Osteocyte (in vitro differentiated cells): Measurements from ENCODE around the gene MRPL41. TPM values are rescaled to one million over a fixed set of nuclear protein-coding genes. Genes with fewer than 3 reads are reported as not detected.

Source experiments
- DNase-seq: peaks from one replicate; pipeline ENCODE4 v3.0.0; 2021; ENCODE audit warnings: mixed read lengths; ENCODE audit not compliant: unreplicated experiment; ENCODE audit errors: extremely low spot score
- H3K27ac Mint-ChIP-seq: one replicate; pipeline ENCODE4 v1.8.0; 2021; ENCODE audit warnings: mild to moderate bottlenecking, mixed read lengths; ENCODE audit not compliant: unreplicated experiment
- H3K27me3 Mint-ChIP-seq: one replicate; pipeline ENCODE4 v1.8.0; 2021; ENCODE audit warnings: mixed read lengths; ENCODE audit not compliant: unreplicated experiment
- H3K36me3 Mint-ChIP-seq: one replicate; pipeline ENCODE4 v1.8.0; 2021; ENCODE audit warnings: mixed read lengths; ENCODE audit not compliant: unreplicated experiment
- H3K4me1 Mint-ChIP-seq: one replicate; pipeline ENCODE4 v1.8.0; 2021; ENCODE audit warnings: mixed read lengths; ENCODE audit not compliant: unreplicated experiment
- H3K4me3 Mint-ChIP-seq: one replicate; pipeline ENCODE4 v1.8.0; 2021; ENCODE audit warnings: mild to moderate bottlenecking, moderate library complexity, mixed read lengths; ENCODE audit not compliant: unreplicated experiment
- H3K9me3 Mint-ChIP-seq: one replicate; pipeline ENCODE4 v1.8.0; 2021; ENCODE audit warnings: mixed read lengths; ENCODE audit not compliant: unreplicated experiment
- CTCF ChIP-seq: fragments of 200-600 bp; sonication (generic); IDR thresholded peaks from 2 replicates; pipeline ENCODE4 v1.5.0; 2021; ENCODE audit warnings: antibody characterized with exemption, mild to moderate bottlenecking, moderate library complexity
- total RNA-seq: library from RNA; stranded (reverse); gene quantifications from 2 replicates; pipeline ENCODE4 v1.2.1, GENCODE V29; 2021

The MRPL41 gene
- total RNA-seq, 1 donor from 2014 or later: 53.8 TPM

- no peak for TF ChIP-seq CTCF
- H3K36me3 Mint-ChIP-seq: peaks cover 27% of the 10 kb centered on the region
- H3K4me3 Mint-ChIP-seq: peak overlapping the region; percentile 79
- H3K9me3 Mint-ChIP-seq: no peaks in the 10 kb centered on the region
- H3K4me1 Mint-ChIP-seq: peaks cover 29% of the 10 kb centered on the region
- H3K27ac Mint-ChIP-seq: peak overlapping the region; percentile 76
- no peaks in the 10 kb centered on the region for H3K27me3 Mint-ChIP-seq
- no peak for DNase-seq
Observed at GRCh38 chr9:137579259-137579604, 27.6 kb downstream of the MRPL41 start.

GRCh38 chr9:137580209-137580953 is 28.7 kb downstream of the MRPL41 start:
- Mint-ChIP-seq H3K4me3 (no peak overlapping the region), H3K36me3 (peaks cover 21% of the 10 kb centered on the region), H3K27me3 (no peaks in the 10 kb centered on the region), H3K27ac (no peak overlapping the region), H3K9me3 (no peaks in the 10 kb centered on the region), H3K4me1 (peaks cover 28% of the 10 kb centered on the region)
- TF ChIP-seq CTCF: no peak
- no peak for DNase-seq

- peaks cover 22% of the 10 kb centered on the region for H3K4me1 Mint-ChIP-seq
- TF ChIP-seq CTCF: no peak
- DNase-seq: no peak
- H3K27me3 Mint-ChIP-seq: no peaks in the 10 kb centered on the region
- H3K4me3 Mint-ChIP-seq: no peak overlapping the region
- H3K9me3 Mint-ChIP-seq: no peaks in the 10 kb centered on the region
- H3K27ac Mint-ChIP-seq: no peak overlapping the region
- peaks cover 16% of the 10 kb centered on the region for H3K36me3 Mint-ChIP-seq
Observed at GRCh38 chr9:137580954-137581322, 29.3 kb downstream of the MRPL41 start.

GRCh38 chr9:137581361-137582285 is 29.9 kb downstream of the MRPL41 start:
- no peak overlapping the region for H3K4me3 Mint-ChIP-seq
- H3K27me3 Mint-ChIP-seq: no peaks in the 10 kb centered on the region
- H3K27ac Mint-ChIP-seq: no peak overlapping the region
- no peak for TF ChIP-seq CTCF
- DNase-seq: no peak
- peaks cover 18% of the 10 kb centered on the region for H3K36me3 Mint-ChIP-seq
- peaks cover 22% of the 10 kb centered on the region for H3K4me1 Mint-ChIP-seq
- no peaks in the 10 kb centered on the region for H3K9me3 Mint-ChIP-seq

GRCh38 chr9:137582286-137582860 is 30.7 kb downstream of the MRPL41 start:
- H3K27ac Mint-ChIP-seq: no peak overlapping the region
- peaks cover 18% of the 10 kb centered on the region for H3K4me1 Mint-ChIP-seq

More at GRCh38 chr9:137582286-137582860, 30.7 kb downstream of the MRPL41 start:
- no peak for DNase-seq
- no peaks in the 10 kb centered on the region for H3K27me3 Mint-ChIP-seq
- peaks cover 22% of the 10 kb centered on the region for H3K36me3 Mint-ChIP-seq
- TF ChIP-seq CTCF: peak; percentile 33
- H3K4me3 Mint-ChIP-seq: no peak overlapping the region
- no peaks in the 10 kb centered on the region for H3K9me3 Mint-ChIP-seq
